IMR-90 (cell line): Measurements from ENCODE around the gene LDAH. TPM values are rescaled to one million over a fixed set of nuclear protein-coding genes. Genes with fewer than 3 reads are reported as not detected.

Experiments used
- ATAC-seq: fragments of 200-7000 bp; cut with Tn5 transposase; 2 replicates; pipeline ENCODE4 v1.9.1; 2020; ENCODE audit warnings: low read depth, mild to moderate bottlenecking, moderate library complexity
- BruUV-seq: library from RNA; stranded (reverse); fragments of 400-500 nt; replicated peaks from 2 replicates; lab custom pipeline; 2021; lab: Mats Ljungman, UMichigan
- CTCF ChIA-PET: fragments of 300-600 bp; formaldehyde crosslinking; extraction: SDS; loops from one replicate; lab custom pipeline; 2021; ENCODE audit warnings: antibody characterized with exemption; lab: Yijun Ruan, JAX
- POLR2A ChIA-PET: fragments of 300-600 bp; sonication (Branson Sonifier 250); formaldehyde crosslinking; loops from one replicate; lab custom pipeline; 2022; ENCODE audit warnings: antibody characterized with exemption; ENCODE audit not compliant: unreplicated experiment; lab: Charles Lee
- DNase-seq: peaks from one replicate; pipeline ENCODE4 v3.0.0; 2013
- H2AFZ ChIP-seq: replicated peaks from 2 replicates; pipeline ENCODE3; 2013; ENCODE audit warnings: low read length, mild to moderate bottlenecking; ENCODE audit not compliant: poor library complexity
- H2AK5ac ChIP-seq: 2 replicates; pipeline ENCODE4 v1.6.1; 2013; ENCODE audit warnings: low read depth, low read length, inconsistent platforms
- H2AK9ac ChIP-seq: replicated peaks from 2 replicates; pipeline ENCODE3; 2013; ENCODE audit warnings: mild to moderate bottlenecking, low read depth, low read length, moderate library complexity; ENCODE audit not compliant: poor library complexity
- H2BK120ac ChIP-seq: 2 replicates; pipeline ENCODE4 v1.6.1; 2013; ENCODE audit warnings: low read depth, low read length, inconsistent platforms
- H2BK15ac ChIP-seq: 3 replicates; pipeline ENCODE4 v1.6.1; 2013; ENCODE audit warnings: low read depth, low read length, inconsistent platforms
- H2BK20ac ChIP-seq: 2 replicates; pipeline ENCODE4 v1.6.1; 2013; ENCODE audit warnings: low read depth, mild to moderate bottlenecking, inconsistent platforms, low read length, moderate library complexity
- H2BK5ac ChIP-seq: 2 replicates; pipeline ENCODE4 v1.6.1; 2013; ENCODE audit warnings: mild to moderate bottlenecking, low read depth, low read length, inconsistent platforms; ENCODE audit not compliant: poor library complexity, severe bottlenecking
- H3K14ac ChIP-seq: replicated peaks from 2 replicates; pipeline ENCODE4 v1.6.1; 2013; ENCODE audit warnings: low read depth, low read length, inconsistent platforms
- H3K18ac ChIP-seq: 2 replicates; pipeline ENCODE4 v1.6.1; 2013; ENCODE audit warnings: low read depth, low read length, control low read depth
- H3K23ac ChIP-seq: 2 replicates; pipeline ENCODE4 v1.6.1; 2013; ENCODE audit warnings: low read depth, low read length, inconsistent platforms
- H3K27ac ChIP-seq: 2 replicates; pipeline ENCODE4 v1.5.1; 2013; ENCODE audit warnings: mild to moderate bottlenecking, control low read depth, low read length; ENCODE audit not compliant: insufficient read depth
- H3K27me3 ChIP-seq: 2 replicates; pipeline ENCODE4 v1.6.1; 2013; ENCODE audit warnings: low read length; ENCODE audit not compliant: control insufficient read depth, insufficient read depth
- H3K36me3 ChIP-seq: 2 replicates; pipeline ENCODE4 v1.6.1; 2013; ENCODE audit warnings: low read length, mixed read lengths; ENCODE audit not compliant: control insufficient read depth, insufficient read depth
- H3K4ac ChIP-seq: 2 replicates; pipeline ENCODE4 v1.6.1; 2013; ENCODE audit warnings: low read depth, low read length, inconsistent platforms
- H3K4me1 ChIP-seq: 2 replicates; pipeline ENCODE4 v1.6.1; 2013; ENCODE audit warnings: low read length, mixed read lengths; ENCODE audit not compliant: control insufficient read depth, insufficient read depth
- H3K4me2 ChIP-seq: 2 replicates; pipeline ENCODE4 v1.6.1; 2013; ENCODE audit warnings: low read depth, mild to moderate bottlenecking, control low read depth, low read length, moderate library complexity
- H3K4me3 ChIP-seq: 2 replicates; pipeline ENCODE4 v1.5.1; 2013; ENCODE audit warnings: low read depth, mild to moderate bottlenecking, control low read depth, low read length, moderate library complexity; ENCODE audit not compliant: insufficient read depth
- H3K56ac ChIP-seq: 2 replicates; pipeline ENCODE4 v1.6.1; 2013; ENCODE audit warnings: low read length, inconsistent platforms; ENCODE audit not compliant: insufficient read depth; ENCODE audit errors: extremely low read depth
- H3K79me1 ChIP-seq, 2 experiments: 2 replicates each; pipeline ENCODE4 v1.6.1; 2013; ENCODE audit warnings: low read length in 2 of 2, inconsistent platforms in 1 of 2, low read depth in 1 of 2
- H3K9ac ChIP-seq: 2 replicates; pipeline ENCODE4 v1.6.1; 2013; ENCODE audit warnings: low read depth, low read length, control low read depth
- H3K9me1 ChIP-seq: 2 replicates; pipeline ENCODE4 v1.6.1; 2013; ENCODE audit warnings: low read length, inconsistent platforms; ENCODE audit not compliant: insufficient read depth
- H3K9me3 ChIP-seq: 2 replicates; pipeline ENCODE4 v1.6.1; 2013; ENCODE audit warnings: low read length; ENCODE audit not compliant: control insufficient read depth, insufficient read depth
- H4K20me1 ChIP-seq: 2 replicates; pipeline ENCODE4 v1.6.1; 2013; ENCODE audit warnings: low read length, inconsistent platforms; ENCODE audit not compliant: insufficient read depth
- H4K5ac ChIP-seq: 2 replicates; pipeline ENCODE4 v1.6.1; 2013; ENCODE audit warnings: mild to moderate bottlenecking, low read depth, low read length, control low read depth
- H4K8ac ChIP-seq, 2 experiments: 2 replicates each; pipeline ENCODE4 v1.6.1; 2013; ENCODE audit warnings: low read depth in 2 of 2, low read length in 2 of 2, control low read depth in 1 of 2, inconsistent platforms in 1 of 2
- H4K91ac ChIP-seq: 2 replicates; pipeline ENCODE4 v1.6.1; 2013; ENCODE audit warnings: low read depth, low read length, inconsistent platforms; ENCODE audit not compliant: insufficient read depth
- BHLHE40 ChIP-seq: fragments of 150-350 bp; IDR thresholded peaks from 2 replicates; pipeline ENCODE4 v1.6.1; 2016; ENCODE audit warnings: mild to moderate bottlenecking, low read depth, low read length
- FOS ChIP-seq: fragments of 150-350 bp; IDR thresholded peaks from 2 replicates; pipeline ENCODE4 v1.6.1; 2016; ENCODE audit warnings: low read depth, low read length
- NFE2L2 ChIP-seq: fragments of 150-350 bp; IDR thresholded peaks from 2 replicates; pipeline ENCODE4 v1.6.1; 2016; ENCODE audit warnings: low read depth, mild to moderate bottlenecking, low read length
- RAD21 ChIP-seq: IDR thresholded peaks from 2 replicates; pipeline ENCODE4 v1.6.1; 2012; ENCODE audit warnings: low read length, improper control_type of control experiment
- RCOR1 ChIP-seq: IDR thresholded peaks from 2 replicates; pipeline ENCODE4 v1.6.1; 2012; ENCODE audit warnings: mild to moderate bottlenecking, low read length, improper control_type of control experiment; ENCODE audit not compliant: insufficient replicate concordance
- RFX5 ChIP-seq: IDR thresholded peaks from 2 replicates; pipeline ENCODE4 v1.8.0; 2012; ENCODE audit warnings: low read depth, mild to moderate bottlenecking, low read length, moderate library complexity
- SMC3 ChIP-seq: fragments of 150-350 bp; IDR thresholded peaks from 2 replicates; pipeline ENCODE4 v1.6.1; 2016; ENCODE audit warnings: low read depth, mild to moderate bottlenecking, antibody characterized with exemption, low read length, moderate library complexity
- WGBS, 2 experiments: methylation state at CpG; one replicate each; pipeline versions ENCODE4 v1.1.5 to v1.1.7; 2013; ENCODE audit warnings: missing lambda C conversion rate in 2 of 2; ENCODE audit not compliant: insufficient read length in 1 of 2; ENCODE audit errors: extremely low coverage in 2 of 2; 5-methylcytosine and 5-hydroxymethylcytosine counted together
- dilution Hi-C: fragments of 300-500 bp; cut with HindIII; formaldehyde crosslinking; loops from one replicate; pipeline ENCODE4 v1.14.3; 2018; ENCODE audit warnings: low sequenced_read_pairs; ENCODE audit not compliant: unreplicated experiment
- in situ Hi-C: fragments of 300-500 bp; cut with MboI; formaldehyde crosslinking; loops from 3 replicates; pipeline ENCODE4 v1.14.3; 2019; ENCODE audit warnings: low sequenced_read_pairs, inconsistent platforms, mixed read lengths
- intact Hi-C: fragments of 100-400 bp; cut with micrococcal nuclease; formaldehyde crosslinking; loops from 2 replicates; pipeline ENCODE4 v1.10.0; 2022
- polyA plus RNA-seq, 3 experiments: library from polyadenylated mRNA; depleted of rRNA; stranded (reverse); fragments of >200 nt; gene quantifications; 2 replicates each; pipeline ENCODE4 v1.2.3, GENCODE V29; 2012; ENCODE audit warnings: low replicate concordance in 1 of 3
- total RNA-seq: library from RNA; depleted of rRNA; stranded (reverse); fragments of >200 nt; gene quantifications from 2 replicates; pipeline ENCODE4 v1.2.3, GENCODE V29; 2012
- TF ChIP-seq, protein P1 (sequence below): fragments of 150-350 bp; IDR thresholded peaks from 2 replicates; pipeline ENCODE4 v1.6.1; 2016; ENCODE audit warnings: low read depth, mild to moderate bottlenecking, low read length, moderate library complexity, borderline replicate concordance

LDAH gene
- total and polyA plus RNA-seq, 2 of the 4 experiments (the other 2 are of a cell fraction), result 12.1 to 31.7 TPM

GRCh38 chr2:20670315-20671035 is 152.4 kb downstream of the LDAH start:
- no peak overlapping the region for H2AK5ac ChIP-seq
- H2BK15ac ChIP-seq, result no peak overlapping the region
- peaks cover 6% of the 10 kb centered on the region; the same call in 1 of the 2 replicates for H3K4me1 ChIP-seq
- no peak overlapping the region for H3K4ac ChIP-seq
- H3K23ac ChIP-seq, result no peak overlapping the region
- H2BK20ac ChIP-seq, result no peak overlapping the region
- H3K9ac ChIP-seq, result no peak overlapping the region
- no peak overlapping the region for H3K56ac ChIP-seq
- H4K91ac ChIP-seq, result no peak overlapping the region
- peak overlapping the region; percentile 56 for H2AFZ ChIP-seq
- H3K4me2 ChIP-seq, result no peak overlapping the region; the same call in 1 of the 2 replicates
- ATAC-seq (no peak), DNase-seq (no peak)
- no TSS peak for BruUV-seq
- in situ Hi-C loops, result loop anchor here (25.0 kb wide), 1 partner anchor 1092 kb away; no protein-coding TSS in a partner anchor
- peaks cover under 1% of the 10 kb centered on the region; the same call in 1 of the 2 replicates for H4K20me1 ChIP-seq
- H3K9me3 ChIP-seq, result peaks cover 12% of the 10 kb centered on the region; the same call in 1 of the 2 replicates
- no peak overlapping the region for H4K5ac ChIP-seq
- CTCF ChIA-PET, result interaction anchor here (1.2 kb wide), 1 partner anchor 9 kb away, joined by 7 read pairs; no protein-coding TSS in a partner anchor
- H3K14ac ChIP-seq, result no peak overlapping the region
- H3K36me3 ChIP-seq, result no peaks in the 10 kb centered on the region
- dilution Hi-C loops, result no loop called here
- no peak overlapping the region for H2BK5ac ChIP-seq
- H2AK9ac ChIP-seq, result peak overlapping the region; percentile 19
- no peak for TF ChIP-seq FOS
- TF ChIP-seq NFE2L2, result no peak
- no peak for TF ChIP-seq RAD21
- no peak for TF ChIP-seq RFX5
- TF ChIP-seq, protein P1, sequence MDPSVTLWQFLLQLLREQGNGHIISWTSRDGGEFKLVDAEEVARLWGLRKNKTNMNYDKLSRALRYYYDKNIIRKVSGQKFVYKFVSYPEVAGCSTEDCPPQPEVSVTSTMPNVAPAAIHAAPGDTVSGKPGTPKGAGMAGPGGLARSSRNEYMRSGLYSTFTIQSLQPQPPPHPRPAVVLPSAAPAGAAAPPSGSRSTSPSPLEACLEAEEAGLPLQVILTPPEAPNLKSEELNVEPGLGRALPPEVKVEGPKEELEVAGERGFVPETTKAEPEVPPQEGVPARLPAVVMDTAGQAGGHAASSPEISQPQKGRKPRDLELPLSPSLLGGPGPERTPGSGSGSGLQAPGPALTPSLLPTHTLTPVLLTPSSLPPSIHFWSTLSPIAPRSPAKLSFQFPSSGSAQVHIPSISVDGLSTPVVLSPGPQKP, result no peak
- no peak for TF ChIP-seq SMC3
- TF ChIP-seq RCOR1, result no peak
- no peak for TF ChIP-seq BHLHE40
- H3K18ac ChIP-seq, result no peak overlapping the region
- WGBS, 2 experiments, result 9% methylated on average over 67 of the region's 83 CpGs; no CpG with 5 or more reads in 1 of the 2 experiments
- H3K9me1 ChIP-seq, result peaks cover 2% of the 10 kb centered on the region; the same call in 1 of the 2 replicates
- H4K8ac ChIP-seq, result no peak overlapping the region
- intact Hi-C loops, result no loop called here
- H3K79me1 ChIP-seq, result no peaks in the 10 kb centered on the region
- no peak overlapping the region for H3K4me3 ChIP-seq
- H3K27ac ChIP-seq, result no peak overlapping the region
- POLR2A ChIA-PET, result no interaction called here
- peaks cover 71% of the 10 kb centered on the region for H3K27me3 ChIP-seq
- H2BK120ac ChIP-seq, result no peak overlapping the region
